Mucosa of descending colon (tissue), 3 donors: ENCODE measurements around the gene ENPP7. TPM values are rescaled to one million over a fixed set of nuclear protein-coding genes. Genes with fewer than 3 reads are reported as not detected.

Experiments
- ATAC-seq: fragments of 200-7000 bp; cut with Tn5 transposase; one replicate; pipeline ENCODE4 v1.9.1; 2020; ENCODE audit warnings: mild to moderate bottlenecking, moderate library complexity
- DNase-seq, 3 donors: peaks; one replicate each; pipeline ENCODE4 v3.0.0-alpha.2; 2020
- H3K36me3 ChIP-seq: fragments of 200-600 bp; one replicate; pipeline ENCODE4 v1.8.0; 2021; ENCODE audit warnings: low read depth, mild to moderate bottlenecking
- H3K4me1 ChIP-seq: fragments of 200-600 bp; one replicate; pipeline ENCODE4 v1.8.0; 2021; ENCODE audit warnings: low read depth, mild to moderate bottlenecking
- H3K4me3 ChIP-seq: fragments of 200-600 bp; one replicate; pipeline ENCODE4 v1.8.0; 2021; ENCODE audit warnings: mild to moderate bottlenecking
- H3K9me3 ChIP-seq: fragments of 200-600 bp; one replicate; pipeline ENCODE4 v1.8.0; 2021; ENCODE audit warnings: mild to moderate bottlenecking
- intact Hi-C, 2 donors: fragments of 100-400 bp; cut with DNase I in 1 of 2; cut with micrococcal nuclease in 1 of 2; formaldehyde crosslinking; loops; one replicate each; pipeline versions ENCODE4 v1.11.0 to v1.11.1; 2022; cut with DNase I, micrococcal nuclease
- total RNA-seq, 3 donors: library from RNA; stranded (reverse); fragmentation: NEBNext Ultra II Directional in 2 of 3; extraction: Animal tissue kit (Norgen Biotek cat#: 25700) in 2 of 3; gene quantifications; one replicate each; pipeline versions ENCODE4 v1.2.1 to v1.2.4, GENCODE V29; 2021 to 2023
- TF ChIP-seq, protein P1 (sequence below): fragments of 200-600 bp; IDR thresholded peaks from one replicate; pipeline ENCODE4 v1.8.0; 2022; ENCODE audit warnings: antibody characterized with exemption, mild to moderate bottlenecking
- donor health status: DM: no; HTN: no; CAD: no; lungs with moderate emphysema.
- donor health status: DM: no; HTN: no; CAD: no.
- donor health status: DM: no; HTN: yes; CAD: no.

ENPP7 gene
- total RNA-seq, 3 donors from 2014 or later: not detected

DNA sequence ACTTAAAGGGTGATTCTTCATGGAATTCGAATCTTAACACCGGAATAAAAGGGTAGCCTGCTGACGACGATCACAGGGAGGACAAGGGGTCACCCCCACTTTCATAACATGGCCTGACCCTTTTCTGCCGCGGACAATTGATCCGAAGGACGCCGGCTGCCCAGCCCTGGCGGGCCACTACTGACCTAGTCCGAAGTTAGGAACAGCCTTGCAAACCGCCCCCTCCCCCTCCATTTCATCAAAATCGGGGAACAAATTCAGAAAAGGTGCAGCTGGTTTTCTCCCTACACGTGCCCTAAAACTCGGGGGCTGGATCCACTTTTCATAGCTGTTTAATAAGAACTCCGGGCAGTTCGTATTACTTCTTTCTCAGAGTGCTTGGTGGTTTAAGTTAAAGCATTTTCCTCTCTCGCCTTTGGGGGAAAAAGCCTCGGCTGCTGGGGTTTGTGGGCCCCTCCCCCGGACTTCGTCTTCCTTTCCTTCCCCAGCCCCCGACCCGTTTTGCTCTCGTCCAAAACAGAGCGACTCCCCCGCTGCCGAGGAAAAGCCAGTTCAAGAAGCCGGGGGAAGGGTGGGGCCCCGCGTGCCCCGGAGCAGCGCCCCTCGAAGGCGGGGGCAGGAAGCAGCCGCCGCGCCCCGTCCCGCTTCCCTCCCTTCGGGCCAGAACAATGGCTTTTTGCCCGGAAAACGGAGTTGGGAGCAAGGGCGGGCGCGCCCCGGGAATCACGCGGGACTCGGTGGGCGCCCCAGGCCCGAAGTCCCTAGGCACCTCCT lies 46.6 kb downstream of the ENPP7 start:
- peaks cover 17% of the 10 kb centered on the region for H3K4me1 ChIP-seq
- H3K36me3 ChIP-seq: no peaks in the 10 kb centered on the region
- intact Hi-C loops: no loop called here
- ATAC-seq (peak; percentile 34), DNase-seq (peak in 1 of 3 donors; percentile 66)
- TF ChIP-seq, protein P1, sequence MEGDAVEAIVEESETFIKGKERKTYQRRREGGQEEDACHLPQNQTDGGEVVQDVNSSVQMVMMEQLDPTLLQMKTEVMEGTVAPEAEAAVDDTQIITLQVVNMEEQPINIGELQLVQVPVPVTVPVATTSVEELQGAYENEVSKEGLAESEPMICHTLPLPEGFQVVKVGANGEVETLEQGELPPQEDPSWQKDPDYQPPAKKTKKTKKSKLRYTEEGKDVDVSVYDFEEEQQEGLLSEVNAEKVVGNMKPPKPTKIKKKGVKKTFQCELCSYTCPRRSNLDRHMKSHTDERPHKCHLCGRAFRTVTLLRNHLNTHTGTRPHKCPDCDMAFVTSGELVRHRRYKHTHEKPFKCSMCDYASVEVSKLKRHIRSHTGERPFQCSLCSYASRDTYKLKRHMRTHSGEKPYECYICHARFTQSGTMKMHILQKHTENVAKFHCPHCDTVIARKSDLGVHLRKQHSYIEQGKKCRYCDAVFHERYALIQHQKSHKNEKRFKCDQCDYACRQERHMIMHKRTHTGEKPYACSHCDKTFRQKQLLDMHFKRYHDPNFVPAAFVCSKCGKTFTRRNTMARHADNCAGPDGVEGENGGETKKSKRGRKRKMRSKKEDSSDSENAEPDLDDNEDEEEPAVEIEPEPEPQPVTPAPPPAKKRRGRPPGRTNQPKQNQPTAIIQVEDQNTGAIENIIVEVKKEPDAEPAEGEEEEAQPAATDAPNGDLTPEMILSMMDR: no peak
- H3K9me3 ChIP-seq: no peaks in the 10 kb centered on the region
- no peak overlapping the region for H3K4me3 ChIP-seq

DNA sequence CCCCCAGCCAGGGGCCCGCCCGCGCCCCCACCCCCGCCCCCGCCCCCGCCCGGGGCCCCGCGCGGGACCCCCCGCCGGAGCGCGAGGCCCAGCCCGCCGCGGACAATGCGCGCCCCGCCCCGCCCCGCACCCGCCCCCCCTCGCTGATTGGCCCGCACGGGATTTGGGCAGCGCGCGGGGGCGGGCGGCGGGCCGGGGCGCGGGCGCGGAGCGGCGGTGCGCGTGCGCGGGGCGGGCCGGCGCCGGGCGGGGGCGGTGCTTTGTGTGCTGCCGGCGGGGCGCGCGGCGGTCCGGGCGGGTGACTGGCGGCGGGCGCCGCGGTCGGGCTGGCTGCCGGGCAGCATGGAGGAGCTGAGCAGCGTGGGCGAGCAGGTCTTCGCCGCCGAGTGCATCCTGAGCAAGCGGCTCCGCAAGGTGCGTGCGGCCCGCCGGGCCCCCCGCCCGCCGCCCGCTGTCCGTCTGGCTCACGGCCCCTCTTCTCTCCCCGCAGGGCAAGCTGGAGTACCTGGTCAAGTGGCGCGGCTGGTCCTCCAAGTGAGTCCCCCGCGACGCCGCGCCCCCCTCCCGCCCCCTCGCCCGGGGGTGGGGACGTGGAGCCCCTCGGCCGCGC lies 47.3 kb downstream of the ENPP7 start, which contains the start of gene CBX2:
CBX2 (plus strand) TSS at position 255 of the 610 bp plus-strand sequence; CDS start at position 343, 88 bp downstream.
- TF ChIP-seq, protein P1: no peak
- intact Hi-C loops: no loop called here
- ATAC-seq (peak; percentile 92), DNase-seq (peak; percentile 73 to 88 (median 80))
- Histone ChIP-seq H3K9me3 (no peaks in the 10 kb centered on the region), H3K36me3 (no peaks in the 10 kb centered on the region), H3K4me3 (no peak within 1 kb of the TSS), H3K4me1 (peaks cover 17% of the 10 kb centered on the region)

GRCh38 chr17:79778504-79779083 lies 47.9 kb downstream of the ENPP7 start:
- no peak for ATAC-seq
- no peak for DNase-seq
- Histone ChIP-seq H3K9me3 (no peaks in the 10 kb centered on the region), H3K4me1 (peaks cover 17% of the 10 kb centered on the region), H3K36me3 (no peaks in the 10 kb centered on the region), H3K4me3 (no peak overlapping the region)
- TF ChIP-seq, protein P1: no peak
- intact Hi-C loops: no loop called here

DNA sequence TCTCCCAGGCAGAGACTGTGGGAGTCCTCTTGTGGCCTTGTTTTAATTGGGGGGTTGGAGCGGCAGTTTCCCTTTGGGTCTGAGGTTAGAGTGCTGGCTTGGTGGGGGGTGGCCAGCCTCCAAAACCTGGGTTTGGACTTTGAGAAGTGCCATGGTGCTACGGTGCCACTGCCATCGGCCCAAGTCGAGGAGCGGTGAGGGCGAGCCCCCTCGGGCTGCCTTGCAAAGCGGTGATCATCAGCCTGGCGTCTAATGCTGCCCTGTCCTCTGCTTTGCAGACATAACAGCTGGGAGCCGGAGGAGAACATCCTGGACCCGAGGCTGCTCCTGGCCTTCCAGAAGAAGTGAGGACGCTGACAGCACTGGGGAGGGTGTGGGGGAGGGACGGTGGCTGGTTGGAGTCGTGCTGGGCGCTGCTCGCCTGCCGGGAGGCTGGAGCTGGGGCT lies 48.4 kb downstream of the ENPP7 start:
- DNase-seq: no peak
- intact Hi-C loops: no loop called here
- ATAC-seq: peak; percentile 5
- H3K9me3 ChIP-seq: no peaks in the 10 kb centered on the region
- no peak overlapping the region for H3K4me3 ChIP-seq
- no peaks in the 10 kb centered on the region for H3K36me3 ChIP-seq
- peaks cover 17% of the 10 kb centered on the region for H3K4me1 ChIP-seq
- TF ChIP-seq, protein P1: no peak

DNA sequence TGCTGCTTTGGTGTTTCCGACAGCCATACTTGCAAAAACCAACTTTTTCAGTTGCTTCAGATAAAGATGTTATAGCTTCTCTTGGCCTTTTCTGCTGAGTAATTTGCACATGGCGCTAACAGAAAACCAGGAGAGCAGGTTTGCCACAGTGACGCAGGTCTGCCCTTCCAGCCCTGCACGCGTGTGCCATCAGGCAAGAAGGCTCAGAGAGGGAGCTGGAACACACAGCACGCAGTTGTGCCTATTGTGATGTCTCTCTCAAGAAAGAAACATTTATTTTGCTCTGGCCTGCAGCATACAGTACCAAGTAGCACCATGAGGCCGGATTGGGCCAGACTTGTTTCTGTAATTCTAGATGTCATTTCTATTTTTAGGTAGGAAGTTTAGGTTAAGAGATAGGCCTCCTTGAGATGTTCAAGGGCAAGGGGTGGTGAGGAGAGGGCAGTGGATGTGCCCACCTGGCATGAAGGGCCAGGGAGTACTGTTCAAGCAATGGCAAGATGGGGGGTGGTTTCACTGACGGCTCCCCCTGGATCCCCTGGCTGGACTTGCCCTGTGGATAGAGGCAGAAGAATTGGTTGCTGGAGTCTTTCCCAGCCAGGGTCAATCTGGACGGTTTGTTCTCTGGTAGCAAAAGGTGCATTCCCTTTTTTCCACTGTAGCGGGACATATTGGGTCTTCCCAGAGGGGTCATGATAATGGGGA lies 49.1 kb downstream of the ENPP7 start:
- no peak overlapping the region for H3K4me3 ChIP-seq
- TF ChIP-seq, protein P1: no peak
- no peaks in the 10 kb centered on the region for H3K36me3 ChIP-seq
- H3K4me1 ChIP-seq: peaks cover 17% of the 10 kb centered on the region
- intact Hi-C loops: no loop called here
- no peaks in the 10 kb centered on the region for H3K9me3 ChIP-seq
- DNase-seq: no peak
- no peak for ATAC-seq
